Activated CD8-positive, alpha-beta T cell treated with anti-CD3 and anti-CD28 coated beads, Interleukin-2, amount 10 ng/mL, durations not matched to agents 7 days and 5 days (primary cell): ENCODE data around the gene UBE2D2. TPM values are rescaled to one million over a fixed set of nuclear protein-coding genes. Genes with fewer than 3 reads are reported as not detected.
A peak's percentile ranks its signal among the peaks of the same experiment; 100 is the strongest.

Experiments used
- ATAC-seq: fragments of 150-1000 bp; cut with Tn5 transposase; one replicate; pipeline ENCODE4 v1.10.0; 2021; ENCODE audit warnings: moderate library complexity
- CTCF ChIA-PET: fragments of 350-600 bp; sonication (Branson Sonifier 250); formaldehyde crosslinking; loops from one replicate; lab custom pipeline; 2021; ENCODE audit warnings: antibody characterized with exemption; lab: Charles Lee
- POLR2A ChIA-PET: fragments of 350-600 bp; sonication (Branson Sonifier 250); formaldehyde crosslinking; loops from one replicate; lab custom pipeline; 2021; ENCODE audit warnings: antibody characterized with exemption; lab: Charles Lee
- DNase-seq: peaks from one replicate; pipeline ENCODE4 v3.0.0-alpha.2; 2020
- H3K27ac Mint-ChIP-seq: one replicate; pipeline ENCODE4 v1.8.0; 2021; ENCODE audit warnings: mild to moderate bottlenecking, mixed read lengths
- H3K27me3 Mint-ChIP-seq: one replicate; pipeline ENCODE4 v1.8.0; 2021; ENCODE audit warnings: low read depth, mixed read lengths
- H3K36me3 Mint-ChIP-seq: one replicate; pipeline ENCODE4 v1.8.0; 2021; ENCODE audit warnings: low read depth, mixed read lengths
- H3K4me1 Mint-ChIP-seq: one replicate; pipeline ENCODE4 v1.8.0; 2021; ENCODE audit warnings: low read depth, mixed read lengths
- H3K4me3 Mint-ChIP-seq: one replicate; pipeline ENCODE4 v1.8.0; 2021; ENCODE audit warnings: mild to moderate bottlenecking, mixed read lengths
- H3K9me3 Mint-ChIP-seq: one replicate; pipeline ENCODE4 v1.8.0; 2022; ENCODE audit warnings: mixed read lengths; ENCODE audit not compliant: insufficient read depth
- total RNA-seq, 2 experiments: library from RNA; stranded (reverse); gene quantifications; one replicate each; pipeline ENCODE4 v1.2.3, GENCODE V29; 2021

Gene UBE2D2
- total RNA-seq, 2 experiments from 2014 or later: 227 to 232 TPM

GRCh38 chr5:139642891-139643871, 82.0 kb downstream of the UBE2D2 start:
- DNase-seq (no peak), ATAC-seq (no peak)
- ChIA-PET POLR2A (no interaction called here), CTCF (interaction anchor here (2.5 kb wide), 1 partner anchor 10 kb away, joined by 7 read pairs; no protein-coding TSS in a partner anchor)
- Mint-ChIP-seq H3K27me3 (peaks cover 23% of the 10 kb centered on the region), H3K9me3 (no peaks in the 10 kb centered on the region), H3K36me3 (no peaks in the 10 kb centered on the region), H3K4me1 (peaks cover 36% of the 10 kb centered on the region), H3K27ac (no peak overlapping the region), H3K4me3 (no peak overlapping the region)

DNA sequence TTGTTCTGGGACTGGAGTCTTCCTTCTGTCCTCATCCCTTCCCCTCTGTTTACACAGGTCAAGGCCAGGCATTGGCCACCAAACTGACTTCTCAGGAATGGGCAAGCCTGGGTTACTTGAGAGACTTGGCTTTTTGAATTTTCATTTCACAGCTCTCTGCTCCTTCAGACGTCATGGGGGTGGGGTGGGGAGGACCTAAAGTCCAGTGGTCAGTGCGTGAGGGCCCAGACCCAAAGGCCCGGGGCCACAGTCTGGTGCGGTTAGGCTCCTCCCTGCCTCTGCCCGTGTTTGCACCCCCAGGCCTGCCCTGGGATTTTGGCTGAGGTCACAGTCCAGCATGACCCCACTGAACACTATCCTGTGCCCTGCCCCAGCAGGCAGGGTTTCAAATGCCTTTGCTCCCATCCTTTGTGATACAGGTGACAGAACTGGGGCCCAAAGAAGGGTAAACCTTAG, 82.9 kb downstream of the UBE2D2 start:
- ChIA-PET CTCF (interaction anchor here (1.0 to 2.6 kb wide), 6 partner anchors 8 to 131 kb away, joined by 3 to 14 read pairs (median 4); no protein-coding TSS in a partner anchor), POLR2A (no interaction called here)
- Mint-ChIP-seq H3K9me3 (no peaks in the 10 kb centered on the region), H3K27ac (no peak overlapping the region), H3K4me1 (peaks cover 31% of the 10 kb centered on the region), H3K4me3 (no peak overlapping the region), H3K27me3 (peaks cover 24% of the 10 kb centered on the region), H3K36me3 (no peaks in the 10 kb centered on the region)
- DNase-seq: no peak
- ATAC-seq: no peak

DNA sequence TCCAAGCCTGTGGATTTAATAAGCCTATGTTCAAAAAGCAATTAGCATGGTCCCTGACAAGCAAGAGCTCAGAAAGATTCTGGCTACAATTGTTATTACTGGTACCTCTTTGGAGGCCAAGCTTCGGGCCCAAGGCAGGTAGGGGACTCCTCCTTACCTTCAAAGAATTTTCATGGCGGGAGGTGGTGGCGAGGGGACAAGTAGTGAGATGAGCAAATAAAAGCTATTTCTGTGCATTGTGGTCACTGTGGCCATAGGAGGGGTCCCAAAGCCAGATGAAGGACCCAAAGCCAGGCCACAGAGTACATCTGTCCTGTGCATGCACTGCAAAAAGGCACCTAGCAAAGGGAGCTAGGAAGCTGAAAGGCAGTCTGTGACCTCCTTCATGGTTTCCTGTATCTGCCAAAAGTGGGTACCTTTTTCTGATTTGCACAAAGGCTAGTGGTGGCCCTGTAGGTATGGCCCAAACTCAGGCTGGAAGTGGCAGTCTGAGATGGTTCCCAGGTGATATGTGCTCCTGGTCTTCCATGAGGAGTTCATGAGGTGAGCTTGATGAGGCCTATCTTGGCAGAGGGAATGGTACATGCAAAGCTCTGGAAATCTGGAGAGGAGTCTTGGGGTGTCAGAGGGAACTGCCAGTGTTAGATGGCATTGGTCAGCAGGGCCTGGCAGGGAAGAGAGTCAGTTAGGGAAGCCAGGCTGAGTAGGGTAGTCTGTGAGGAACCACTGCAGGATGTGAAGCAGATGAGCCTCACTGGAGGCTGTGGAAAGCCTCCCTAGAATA, 83.7 kb downstream of the UBE2D2 start:
- ATAC-seq (no peak), DNase-seq (no peak)
- H3K4me1 Mint-ChIP-seq: peaks cover 37% of the 10 kb centered on the region
- H3K36me3 Mint-ChIP-seq: no peaks in the 10 kb centered on the region
- CTCF ChIA-PET: interaction anchor here (0.9 to 2.6 kb wide), 8 partner anchors 7 to 130 kb away, joined by 3 to 14 read pairs (median 4); no protein-coding TSS in a partner anchor
- peaks cover 29% of the 10 kb centered on the region for H3K27me3 Mint-ChIP-seq
- H3K27ac Mint-ChIP-seq: no peak overlapping the region
- no peaks in the 10 kb centered on the region for H3K9me3 Mint-ChIP-seq
- H3K4me3 Mint-ChIP-seq: no peak overlapping the region
- POLR2A ChIA-PET: interaction anchor here (0.8 kb wide), 2 partner anchors 9 to 25 kb away, joined by 3 to 4 read pairs; no protein-coding TSS in a partner anchor

DNA sequence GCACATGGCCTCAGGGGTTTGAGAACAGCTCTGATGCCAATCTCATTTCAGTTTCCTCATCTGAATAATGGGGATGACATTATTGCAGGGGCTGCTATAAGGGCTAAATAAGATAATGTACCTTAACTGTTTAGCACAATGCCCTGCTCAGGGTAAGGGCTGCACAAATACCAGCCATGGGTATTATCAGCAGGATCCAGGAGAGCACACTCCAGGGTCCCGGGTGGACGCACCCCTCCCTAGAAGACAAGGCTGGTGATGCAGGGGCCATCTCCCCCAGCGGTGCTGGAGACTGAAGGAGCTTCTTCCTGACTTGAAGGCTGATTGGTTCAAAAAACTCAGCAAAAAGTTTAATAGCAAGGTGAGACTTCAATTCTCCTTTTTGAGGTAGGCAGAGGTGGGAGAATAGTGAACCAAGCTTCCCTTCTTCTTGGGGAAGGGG, 84.3 kb downstream of the UBE2D2 start:
- no peaks in the 10 kb centered on the region for H3K36me3 Mint-ChIP-seq
- CTCF ChIA-PET: interaction anchor here (0.9 to 2.6 kb wide), 7 partner anchors 8 to 120 kb away, joined by 3 to 14 read pairs (median 3); no protein-coding TSS in a partner anchor
- H3K4me3 Mint-ChIP-seq: no peak overlapping the region
- H3K4me1 Mint-ChIP-seq: peaks cover 43% of the 10 kb centered on the region
- no peak for ATAC-seq
- no peaks in the 10 kb centered on the region for H3K9me3 Mint-ChIP-seq
- peaks cover 32% of the 10 kb centered on the region for H3K27me3 Mint-ChIP-seq
- POLR2A ChIA-PET: interaction anchor here (0.8 to 1.8 kb wide), 3 partner anchors 8 to 24 kb away, joined by 3 to 5 read pairs (median 4); no protein-coding TSS in a partner anchor
- H3K27ac Mint-ChIP-seq: no peak overlapping the region
- no peak for DNase-seq

GRCh38 chr5:139646111-139646510, 85.0 kb downstream of the UBE2D2 start:
- peaks cover 48% of the 10 kb centered on the region for H3K4me1 Mint-ChIP-seq
- no peaks in the 10 kb centered on the region for H3K9me3 Mint-ChIP-seq
- DNase-seq (no peak), ATAC-seq (no peak)
- no peak overlapping the region for H3K4me3 Mint-ChIP-seq
- no peaks in the 10 kb centered on the region for H3K36me3 Mint-ChIP-seq
- H3K27me3 Mint-ChIP-seq: peaks cover 38% of the 10 kb centered on the region
- CTCF ChIA-PET: interaction anchor here (0.9 to 2.6 kb wide), 4 partner anchors 9 to 19 kb away, joined by 3 to 14 read pairs (median 6); no protein-coding TSS in a partner anchor
- no peak overlapping the region for H3K27ac Mint-ChIP-seq
- POLR2A ChIA-PET: interaction anchor here (1.8 kb wide), 1 partner anchor 8 kb away, joined by 5 read pairs; no protein-coding TSS in a partner anchor

DNA sequence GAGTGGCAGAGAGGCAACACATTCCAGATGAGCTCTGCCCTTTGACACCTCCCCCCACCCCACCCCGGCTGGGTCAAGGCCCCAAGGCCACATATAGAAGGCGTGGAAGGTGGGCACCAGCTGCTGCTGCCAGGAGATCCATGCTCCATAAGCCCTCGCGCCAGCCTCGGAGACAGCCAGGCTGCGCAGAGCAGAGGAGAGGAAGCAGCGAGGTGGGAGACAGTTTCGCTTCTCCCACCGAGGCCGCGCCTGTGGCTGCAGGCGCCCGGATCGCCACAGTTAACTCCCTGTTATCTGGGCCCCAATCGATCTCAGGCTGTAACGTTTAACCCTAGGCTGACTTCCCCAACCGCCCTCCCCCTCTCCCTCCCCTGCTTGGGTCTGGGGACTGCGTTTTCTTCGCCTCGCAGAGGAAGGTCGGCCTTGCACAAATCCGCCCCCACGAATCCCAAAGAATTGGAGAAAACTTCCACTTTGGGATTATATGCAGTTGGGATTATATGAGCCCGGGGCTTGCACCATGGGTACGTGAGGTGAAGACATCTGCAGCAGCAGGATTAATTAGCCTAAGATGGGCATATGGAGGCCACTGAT, 85.9 kb downstream of the UBE2D2 start:
- ATAC-seq: no peak
- no peaks in the 10 kb centered on the region for H3K36me3 Mint-ChIP-seq
- H3K9me3 Mint-ChIP-seq: no peaks in the 10 kb centered on the region
- peak overlapping the region; percentile 55 for H3K4me3 Mint-ChIP-seq
- DNase-seq: no peak
- CTCF ChIA-PET: interaction anchor here (1.1 to 8.8 kb wide), 4 partner anchors 12 to 225 kb away, joined by 4 to 100 read pairs (median 10); no protein-coding TSS in a partner anchor
- H3K4me1 Mint-ChIP-seq: peaks cover 56% of the 10 kb centered on the region
- H3K27ac Mint-ChIP-seq: no peak overlapping the region
- POLR2A ChIA-PET: interaction anchor here (1.5 to 2.0 kb wide), 3 partner anchors 9 to 45 kb away, joined by 5 to 7 read pairs (median 6); no protein-coding TSS in a partner anchor
- peaks cover 45% of the 10 kb centered on the region for H3K27me3 Mint-ChIP-seq

- Mint-ChIP-seq H3K4me3 (peak overlapping the region; percentile 55), H3K27ac (no peak overlapping the region), H3K36me3 (no peaks in the 10 kb centered on the region), H3K27me3 (peaks cover 51% of the 10 kb centered on the region), H3K9me3 (no peaks in the 10 kb centered on the region), H3K4me1 (peaks cover 62% of the 10 kb centered on the region)
- ChIA-PET CTCF (interaction anchor here (1.0 to 8.8 kb wide), 6 partner anchors 12 to 225 kb away, joined by 3 to 100 read pairs (median 4); no protein-coding TSS in a partner anchor), POLR2A (interaction anchor here (1.0 to 2.0 kb wide), 5 partner anchors 10 to 44 kb away, joined by 3 to 12 read pairs (median 6); no protein-coding TSS in a partner anchor)
- DNase-seq (no peak), ATAC-seq (no peak)
Observed at GRCh38 chr5:139647506-139648204, 86.5 kb downstream of the UBE2D2 start.

GRCh38 chr5:139648205-139649081, 87.3 kb downstream of the UBE2D2 start, which contains the start of gene CXXC5:
Gene CXXC5 (plus strand): TSS chr5:139648349. CDS start chr5:139680524, 32,175 bp downstream.
- Mint-ChIP-seq H3K4me3 (peak within 1 kb of the TSS; percentile 55), H3K4me1 (peaks cover 70% of the 10 kb centered on the region), H3K36me3 (no peaks in the 10 kb centered on the region), H3K27me3 (peaks cover 56% of the 10 kb centered on the region), H3K9me3 (no peaks in the 10 kb centered on the region), H3K27ac (no peak within 1 kb of the TSS)
- ATAC-seq (peak; percentile 60), DNase-seq (peak; percentile 61)
- ChIA-PET POLR2A (interaction anchor here (1.0 to 2.0 kb wide), 5 partner anchors 11 to 43 kb away, joined by 3 to 12 read pairs (median 6); no protein-coding TSS in a partner anchor), CTCF (interaction anchor here (1.0 to 8.8 kb wide), 6 partner anchors 13 to 226 kb away, joined by 3 to 100 read pairs (median 4); no protein-coding TSS in a partner anchor)
